GM12878 (cell line): ENCODE measurements around the gene CXCR1. TPM values are rescaled to one million over a fixed set of nuclear protein-coding genes. Genes with fewer than 3 reads are reported as not detected.
"Not testable (repeated sequence)": the region's sequence is repeated elsewhere in the genome, so short reads cannot be mapped to it uniquely, and the experiment has no call there.

Experiments used
- ATAC-seq: fragments of 200-7000 bp; cut with Tn5 transposase; 3 replicates; pipeline ENCODE4 v1.9.1; 2020; ENCODE audit warnings: mild to moderate bottlenecking, moderate library complexity
- BruUV-seq: library from RNA; stranded (reverse); fragments of 400-500 nt; replicated peaks from 2 replicates; lab custom pipeline; 2021; lab: Mats Ljungman, UMichigan
- CTCF ChIA-PET: fragments of 300-600 bp; sonication (Branson Sonifier 250); formaldehyde crosslinking; extraction: SDS; loops from one replicate; lab custom pipeline; 2021; ENCODE audit warnings: inconsistent platforms; lab: Yijun Ruan, JAX
- POLR2A ChIA-PET: fragments of 350-600 bp; formaldehyde crosslinking; extraction: SDS; loops from one replicate; lab custom pipeline; 2021; ENCODE audit warnings: inconsistent platforms; lab: Charles Lee
- RAD21 ChIA-PET: fragments of 300-600 bp; sonication (Branson Sonifier 250); formaldehyde crosslinking; loops from one replicate; lab custom pipeline; 2023; ENCODE audit warnings: antibody characterized with exemption; ENCODE audit not compliant: unreplicated experiment; lab: Charles Lee
- SMC1A ChIA-PET: fragments of 300-600 bp; sonication (Branson Sonifier 250); formaldehyde crosslinking; loops from one replicate; lab custom pipeline; 2023; ENCODE audit not compliant: unreplicated experiment, uncharacterized antibody; lab: Charles Lee
- DNase-seq: peaks from one replicate; pipeline ENCODE4 v3.0.0-alpha.2; 2011; ENCODE audit warnings: low read depth, low spot score
- FAIRE-seq: peaks from 3 replicates; lab custom pipeline; 2011; peaks lifted over from hg19 to GRCh38; lab: Jason Lieb, UNC
- H2AFZ ChIP-seq: 2 replicates; pipeline ENCODE4 v1.6.0; 2011; ENCODE audit warnings: low read depth, low read length, control low read depth; ENCODE audit not compliant: control insufficient read depth
- H3K27ac ChIP-seq: 2 replicates; pipeline ENCODE4 v1.5.1; 2011; ENCODE audit warnings: control low read depth; ENCODE audit not compliant: control insufficient read depth, insufficient read depth
- H3K27me3 ChIP-seq, 2 experiments: replicated peaks in 1 of 2; 2 replicates each; pipeline versions ENCODE4 v1.6.0 to v1.6.1; 2011; ENCODE audit warnings: low read length in 1 of 2; ENCODE audit not compliant: control insufficient read depth in 2 of 2, insufficient read depth in 2 of 2
- H3K36me3 ChIP-seq, 2 experiments: 2 replicates each; pipeline ENCODE4 v1.5.1; 2011; ENCODE audit warnings: low read length in 1 of 2; ENCODE audit not compliant: control insufficient read depth in 2 of 2, insufficient read depth in 2 of 2
- H3K4me1 ChIP-seq: 2 replicates; pipeline ENCODE4 v1.6.1; 2011; ENCODE audit warnings: mild to moderate bottlenecking, low read length, moderate library complexity, mixed read lengths; ENCODE audit not compliant: control insufficient read depth, insufficient read depth
- H3K4me2 ChIP-seq: 2 replicates; pipeline ENCODE4 v1.6.0; 2011; ENCODE audit warnings: control low read depth; ENCODE audit not compliant: control insufficient read depth, insufficient read depth
- H3K4me3 ChIP-seq: fragments of 200-600 bp; sonication (generic); 2 replicates; pipeline ENCODE4 v1.5.1; 2016
- H3K79me2 ChIP-seq: 2 replicates; pipeline ENCODE4 v1.6.0; 2011; ENCODE audit warnings: low read length; ENCODE audit not compliant: control insufficient read depth, insufficient read depth
- H3K9ac ChIP-seq: 2 replicates; pipeline ENCODE4 v1.8.0; 2011; ENCODE audit warnings: low read length, control low read depth, mixed read lengths; ENCODE audit not compliant: control insufficient read depth, insufficient read depth
- H3K9me3 ChIP-seq: replicated peaks from 3 replicates; pipeline ENCODE4 v1.5.1; 2011; ENCODE audit warnings: mild to moderate bottlenecking, low read length; ENCODE audit not compliant: control insufficient read depth, insufficient read depth
- H4K20me1 ChIP-seq: 2 replicates; pipeline ENCODE4 v1.6.0; 2011; ENCODE audit not compliant: control insufficient read depth, insufficient read depth
- CREM ChIP-seq: IDR thresholded peaks from 2 replicates; pipeline ENCODE4 v1.6.1; 2014; ENCODE audit warnings: antibody characterized with exemption, low read depth
- HDAC6 ChIP-seq: fragments of 200-600 bp; sonication (generic); IDR thresholded peaks from one replicate; pipeline ENCODE4 v1.8.0; 2017; ENCODE audit warnings: antibody characterized with exemption; ENCODE audit not compliant: unreplicated experiment
- MTA2 ChIP-seq: fragments of 450-650 bp; IDR thresholded peaks from 2 replicates; pipeline ENCODE4 v1.6.1; 2016; ENCODE audit warnings: low read depth, mild to moderate bottlenecking, moderate library complexity
- TCF3 ChIP-seq: IDR thresholded peaks from 2 replicates; pipeline ENCODE4 v1.6.1; 2012; ENCODE audit warnings: low read depth, mild to moderate bottlenecking, low read length, borderline replicate concordance; ENCODE audit not compliant: insufficient read depth
- WGBS: methylation state at CpG from one replicate; pipeline ENCODE4 v1.1.6; 2016; ENCODE audit warnings: low lambda C conversion rate; ENCODE audit not compliant: insufficient replicate concordance, insufficient coverage; ENCODE audit errors: missing lambda C conversion rate; 5-methylcytosine and 5-hydroxymethylcytosine counted together
- in situ Hi-C: fragments of 300-500 bp; cut with MboI; formaldehyde crosslinking; loops from 9 replicates; pipeline ENCODE4 v1.14.3; 2018; ENCODE audit warnings: mixed read lengths
- intact Hi-C: fragments of 100-400 bp; cut with micrococcal nuclease; formaldehyde crosslinking; loops from one replicate; pipeline ENCODE4 v1.14.2; 2022; ENCODE audit not compliant: unreplicated experiment
- polyA plus RNA-seq, 11 experiments: library from polyadenylated mRNA; depleted of rRNA in 4 of 11; unstranded in 6 of 11; stranded (reverse) in 5 of 11; fragments of >200 nt; fragmentation: Nextera tagmentation in 4 of 11; fragmentation: Illumina TruSeq in 1 of 11; extraction: Ambion mirVana in 4 of 11; extraction: Trizol in 1 of 11; gene quantifications; 1 replicate in 1 of 11; 2 replicates in 10 of 11; pipeline versions ENCODE4 v1.2.1 to v1.2.3, GENCODE V29; 2011 to 2016; ENCODE audit warnings: inconsistent platforms in 2 of 11, missing spikeins in 2 of 11, low read depth in 1 of 11
- total RNA-seq, 4 experiments: library from RNA; depleted of rRNA in 3 of 4; stranded (reverse); fragments of >200 nt in 3 of 4; fragmentation: Illumina TruSeq in 1 of 4; extraction: Trizol in 1 of 4; gene quantifications; 2 replicates each; pipeline versions ENCODE4 v1.2.1 to v1.2.3, GENCODE V29; 2013 to 2021

The CXCR1 gene
- total and polyA plus RNA-seq, 10 of the 15 experiments (the other 5 are each of a cell fraction or from before 2014, with no cell fraction given), result not detected

DNA sequence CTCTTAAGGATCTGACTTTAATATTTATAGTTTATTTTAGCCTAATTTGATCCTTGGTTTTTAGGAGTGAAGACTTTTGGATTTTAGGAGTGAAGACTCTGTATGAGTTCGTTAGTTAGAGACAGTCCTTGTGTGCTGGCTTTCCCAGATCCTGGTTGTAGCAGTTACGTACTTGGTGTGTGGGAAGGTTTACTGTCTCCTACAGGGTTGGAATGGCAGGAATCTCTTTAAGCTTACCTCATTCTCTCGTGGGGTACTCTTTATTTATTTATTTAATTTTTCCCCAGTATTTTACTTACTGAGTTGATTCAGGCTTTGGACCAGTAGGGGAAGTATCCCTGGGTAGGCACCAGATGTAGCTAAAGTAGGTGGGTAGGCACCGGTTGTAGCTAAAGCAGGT is 42.8 kb downstream of the CXCR1 start (continued):
- TF ChIP-seq TCF3 (no peak), MTA2 (no peak), HDAC6 (no peak), CREM (no peak)

DNA sequence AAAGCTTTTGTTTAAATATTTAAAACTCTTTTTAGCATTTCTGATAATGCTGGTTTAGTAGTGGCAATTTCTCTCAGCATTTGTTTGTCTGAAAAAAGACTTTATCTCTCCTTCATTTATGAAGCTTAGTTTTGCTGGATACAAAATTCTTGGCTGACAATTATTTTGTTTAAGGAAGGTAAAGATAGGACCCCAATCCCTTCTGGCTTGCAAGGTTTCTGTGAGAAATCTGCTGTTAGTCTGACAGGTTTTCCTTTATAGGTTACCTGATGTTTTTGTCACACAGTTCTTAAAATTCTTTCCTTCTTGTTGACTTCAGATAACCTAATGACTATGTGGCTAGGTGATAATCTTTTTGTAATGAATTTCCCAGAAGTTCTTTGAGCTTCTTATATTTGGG is 44.5 kb downstream of the CXCR1 start:
- H3K4me3 ChIP-seq, H2AFZ ChIP-seq, RAD21 ChIA-PET, BruUV-seq, H3K27ac ChIP-seq, FAIRE-seq, H3K9ac ChIP-seq, DNase-seq, POLR2A ChIA-PET, H3K9me3 ChIP-seq, in situ Hi-C loops, ATAC-seq, H3K4me2 ChIP-seq, intact Hi-C loops, H3K27me3 ChIP-seq, H3K4me1 ChIP-seq, H4K20me1 ChIP-seq, SMC1A ChIA-PET, H3K79me2 ChIP-seq, H3K36me3 ChIP-seq: not testable (repeated sequence)
- CTCF ChIA-PET, result interaction anchor here (0.8 kb wide), 1 partner anchor 470 kb away, joined by 3 read pairs; no protein-coding TSS in a partner anchor

DNA sequence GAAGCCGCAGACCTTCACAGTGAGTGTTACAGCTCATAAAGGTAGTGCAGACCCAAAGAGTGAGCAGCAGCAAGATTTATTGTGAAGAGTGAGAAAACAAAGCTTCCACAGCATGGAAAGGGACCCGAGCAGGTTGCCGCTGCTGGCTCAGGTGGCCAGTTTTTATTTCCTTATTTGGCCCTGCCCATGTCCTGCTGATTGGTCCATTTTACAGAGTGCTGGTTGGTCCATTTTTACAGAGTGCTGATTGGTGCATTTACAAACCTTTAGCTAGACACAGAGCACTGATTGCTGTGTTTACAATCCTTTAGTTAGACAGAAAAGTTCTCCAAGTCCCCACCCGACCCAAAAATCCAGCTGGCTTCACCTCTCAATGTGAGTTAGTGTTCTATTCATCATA is 45.0 kb downstream of the CXCR1 start:
- ATAC-seq, intact Hi-C loops, H3K36me3 ChIP-seq, H3K27me3 ChIP-seq, POLR2A ChIA-PET, H3K4me1 ChIP-seq, BruUV-seq, H3K27ac ChIP-seq, H2AFZ ChIP-seq, FAIRE-seq, in situ Hi-C loops, H3K9ac ChIP-seq, H3K4me3 ChIP-seq, SMC1A ChIA-PET, H4K20me1 ChIP-seq, H3K4me2 ChIP-seq, H3K79me2 ChIP-seq, DNase-seq, RAD21 ChIA-PET, H3K9me3 ChIP-seq: not testable (repeated sequence)
- 44% methylated on average over 4 of the region's 4 CpGs for WGBS
- CTCF ChIA-PET, result interaction anchor here (0.6 kb wide), 1 partner anchor 1236 kb away, joined by 3 read pairs; no protein-coding TSS in a partner anchor

Other genes starting within 250 kb of the CXCR1 start
Only the 7 nearest of the 11 such genes appear.
- gene RUFY4, start 97.7 kb downstream of the CXCR1 start, total RNA-seq (2014; rRNA removed), result 0.65 and 1.2 TPM in 2 replicates
- 1.3 and 1.6 TPM in 2 replicates for gene RUFY4, start 97.7 kb downstream of the CXCR1 start, total RNA-seq (2014; rRNA removed; fragmentation: Illumina TruSeq; extraction: Trizol)
- 1.5 and 2.7 TPM in 2 replicates for gene RUFY4, start 97.7 kb downstream of the CXCR1 start, total RNA-seq (2021)
- gene RUFY4, start 97.7 kb downstream of the CXCR1 start, polyA plus RNA-seq (2011; rRNA removed), result 0.29 and 0.90 TPM in 2 replicates
- 0.91 and 0.92 TPM in 2 replicates for gene RUFY4, start 97.7 kb downstream of the CXCR1 start, polyA plus RNA-seq (2014; fragmentation: Illumina TruSeq; extraction: Trizol)
- under 1 TPM; 0.05 to 0.14 TPM for gene RUFY4, start 97.7 kb downstream of the CXCR1 start, polyA plus RNA-seq (2014; fragmentation: Nextera tagmentation; extraction: Ambion mirVana)
- 1.6 and 2.7 TPM in 2 replicates for gene RUFY4, start 97.7 kb downstream of the CXCR1 start, polyA plus RNA-seq (2014; rRNA removed)
- under 1 TPM; 0.23 to 0.32 TPM for gene RUFY4, start 97.7 kb downstream of the CXCR1 start, polyA plus RNA-seq (2016; fragmentation: Nextera tagmentation; extraction: Ambion mirVana)
- gene CXCR2, start 40.9 kb downstream of the CXCR1 start, total RNA-seq (2014; rRNA removed), result 0.06 and 0.11 TPM in 2 replicates
- gene CXCR2, start 40.9 kb downstream of the CXCR1 start, total RNA-seq (2014; rRNA removed; fragmentation: Illumina TruSeq; extraction: Trizol), result 0.09 TPM in 1 of 2 replicates, not detected in the other
- gene CXCR2, start 40.9 kb downstream of the CXCR1 start, total RNA-seq (2021), result 0.36 TPM in 1 of 2 replicates, not detected in the other
- 0.07 and 0.12 TPM in 2 replicates for gene CXCR2, start 40.9 kb downstream of the CXCR1 start, polyA plus RNA-seq (2011; rRNA removed)
- 0.21 TPM in 1 of 2 replicates, not detected in the other for gene CXCR2, start 40.9 kb downstream of the CXCR1 start, polyA plus RNA-seq (2014; fragmentation: Illumina TruSeq; extraction: Trizol)
- under 1 TPM; 0.04 to 0.27 TPM for gene CXCR2, start 40.9 kb downstream of the CXCR1 start, polyA plus RNA-seq (2014; fragmentation: Nextera tagmentation; extraction: Ambion mirVana)
- 0.08 and 0.31 TPM in 2 replicates for gene CXCR2, start 40.9 kb downstream of the CXCR1 start, polyA plus RNA-seq (2014; rRNA removed)
- gene CXCR2, start 40.9 kb downstream of the CXCR1 start, polyA plus RNA-seq (2016; fragmentation: Nextera tagmentation; extraction: Ambion mirVana), result under 1 TPM; 0.09 to 0.62 TPM
- gene ARPC2, start 50.2 kb upstream of the CXCR1 start, total RNA-seq (2014; rRNA removed), result 467 and 490 TPM in 2 replicates
- gene ARPC2, start 50.2 kb upstream of the CXCR1 start, total RNA-seq (2014; rRNA removed; fragmentation: Illumina TruSeq; extraction: Trizol), result 515 and 534 TPM in 2 replicates
- gene ARPC2, start 50.2 kb upstream of the CXCR1 start, total RNA-seq (2021), result 421 and 440 TPM in 2 replicates
- 816 and 944 TPM in 2 replicates for gene ARPC2, start 50.2 kb upstream of the CXCR1 start, polyA plus RNA-seq (2011; rRNA removed)
- 707 and 841 TPM in 2 replicates for gene ARPC2, start 50.2 kb upstream of the CXCR1 start, polyA plus RNA-seq (2014; fragmentation: Illumina TruSeq; extraction: Trizol)
- gene ARPC2, start 50.2 kb upstream of the CXCR1 start, polyA plus RNA-seq (2014; fragmentation: Nextera tagmentation; extraction: Ambion mirVana), result 100 to 1,000 TPM; 711 to 735 TPM
- 524 and 584 TPM in 2 replicates for gene ARPC2, start 50.2 kb upstream of the CXCR1 start, polyA plus RNA-seq (2014; rRNA removed)
- gene ARPC2, start 50.2 kb upstream of the CXCR1 start, polyA plus RNA-seq (2016; fragmentation: Nextera tagmentation; extraction: Ambion mirVana), result 100 to 1,000 TPM; 963 to 980 TPM
- gene GPBAR1, start 94.1 kb upstream of the CXCR1 start, total RNA-seq (2014; rRNA removed), result 0.17 TPM in 1 of 2 replicates, not detected in the other
- 0.09 TPM in 2 replicates for gene GPBAR1, start 94.1 kb upstream of the CXCR1 start, total RNA-seq (2014; rRNA removed; fragmentation: Illumina TruSeq; extraction: Trizol)
- gene GPBAR1, start 94.1 kb upstream of the CXCR1 start, total RNA-seq (2021), result 0.13 and 0.36 TPM in 2 replicates
- 0.03 TPM in 1 of 2 replicates, not detected in the other for gene GPBAR1, start 94.1 kb upstream of the CXCR1 start, polyA plus RNA-seq (2011; rRNA removed)
- gene GPBAR1, start 94.1 kb upstream of the CXCR1 start, polyA plus RNA-seq (2014; fragmentation: Illumina TruSeq; extraction: Trizol), result 0.07 and 0.10 TPM in 2 replicates
- not detected for gene GPBAR1, start 94.1 kb upstream of the CXCR1 start, polyA plus RNA-seq (2014; fragmentation: Nextera tagmentation; extraction: Ambion mirVana)
- gene GPBAR1, start 94.1 kb upstream of the CXCR1 start, polyA plus RNA-seq (2014; rRNA removed), result 0.22 and 0.24 TPM in 2 replicates
- gene GPBAR1, start 94.1 kb upstream of the CXCR1 start, polyA plus RNA-seq (2016; fragmentation: Nextera tagmentation; extraction: Ambion mirVana), result under 1 TPM in 1 of 2 experiments, not detected in 1; 0.11 TPM
- gene AAMP, start 103.2 kb upstream of the CXCR1 start, total RNA-seq (2014; rRNA removed), result 97.1 and 114 TPM in 2 replicates
- gene AAMP, start 103.2 kb upstream of the CXCR1 start, total RNA-seq (2014; rRNA removed; fragmentation: Illumina TruSeq; extraction: Trizol), result 70.6 and 71.7 TPM in 2 replicates
- 64.8 and 66.3 TPM in 2 replicates for gene AAMP, start 103.2 kb upstream of the CXCR1 start, total RNA-seq (2021)
- 33.2 and 50.7 TPM in 2 replicates for gene AAMP, start 103.2 kb upstream of the CXCR1 start, polyA plus RNA-seq (2011; rRNA removed)
- gene AAMP, start 103.2 kb upstream of the CXCR1 start, polyA plus RNA-seq (2014; fragmentation: Illumina TruSeq; extraction: Trizol), result 49.8 and 93.1 TPM in 2 replicates
- gene AAMP, start 103.2 kb upstream of the CXCR1 start, polyA plus RNA-seq (2014; fragmentation: Nextera tagmentation; extraction: Ambion mirVana), result 1 to 10 TPM; 4.4 to 5.5 TPM
- 95.4 and 104 TPM in 2 replicates for gene AAMP, start 103.2 kb upstream of the CXCR1 start, polyA plus RNA-seq (2014; rRNA removed)
- 100 to 1,000 TPM; 118 to 140 TPM for gene AAMP, start 103.2 kb upstream of the CXCR1 start, polyA plus RNA-seq (2016; fragmentation: Nextera tagmentation; extraction: Ambion mirVana)
- 41.9 and 42.3 TPM in 2 replicates for gene PNKD, start 103.6 kb upstream of the CXCR1 start, total RNA-seq (2014; rRNA removed)
- 27.2 and 28.5 TPM in 2 replicates for gene PNKD, start 103.6 kb upstream of the CXCR1 start, total RNA-seq (2014; rRNA removed; fragmentation: Illumina TruSeq; extraction: Trizol)
- gene PNKD, start 103.6 kb upstream of the CXCR1 start, total RNA-seq (2021), result 42.0 and 45.1 TPM in 2 replicates
- 26.3 and 54.9 TPM in 2 replicates for gene PNKD, start 103.6 kb upstream of the CXCR1 start, polyA plus RNA-seq (2011; rRNA removed)
- 15.8 and 41.6 TPM in 2 replicates for gene PNKD, start 103.6 kb upstream of the CXCR1 start, polyA plus RNA-seq (2014; fragmentation: Illumina TruSeq; extraction: Trizol)
- gene PNKD, start 103.6 kb upstream of the CXCR1 start, polyA plus RNA-seq (2014; fragmentation: Nextera tagmentation; extraction: Ambion mirVana), result 100 to 1,000 TPM in 1 of 2 experiments, 10 to 100 TPM in 1; 72.6 to 104 TPM
- 67.7 and 72.6 TPM in 2 replicates for gene PNKD, start 103.6 kb upstream of the CXCR1 start, polyA plus RNA-seq (2014; rRNA removed)
- 100 to 1,000 TPM in 1 of 2 experiments, 10 to 100 TPM in 1; 90.9 to 106 TPM for gene PNKD, start 103.6 kb upstream of the CXCR1 start, polyA plus RNA-seq (2016; fragmentation: Nextera tagmentation; extraction: Ambion mirVana)
- gene TMBIM1, start 125.5 kb upstream of the CXCR1 start, total RNA-seq (2014; rRNA removed), result 35.6 and 40.0 TPM in 2 replicates
- 16.8 and 17.0 TPM in 2 replicates for gene TMBIM1, start 125.5 kb upstream of the CXCR1 start, total RNA-seq (2014; rRNA removed; fragmentation: Illumina TruSeq; extraction: Trizol)
- gene TMBIM1, start 125.5 kb upstream of the CXCR1 start, total RNA-seq (2021), result 26.9 and 34.6 TPM in 2 replicates
- gene TMBIM1, start 125.5 kb upstream of the CXCR1 start, polyA plus RNA-seq (2011; rRNA removed), result 23.5 and 38.3 TPM in 2 replicates
- 26.5 and 27.0 TPM in 2 replicates for gene TMBIM1, start 125.5 kb upstream of the CXCR1 start, polyA plus RNA-seq (2014; fragmentation: Illumina TruSeq; extraction: Trizol)
- 10 to 100 TPM in 1 of 2 experiments, 1 to 10 TPM in 1; 6.1 to 11.7 TPM for gene TMBIM1, start 125.5 kb upstream of the CXCR1 start, polyA plus RNA-seq (2014; fragmentation: Nextera tagmentation; extraction: Ambion mirVana)
- gene TMBIM1, start 125.5 kb upstream of the CXCR1 start, polyA plus RNA-seq (2014; rRNA removed), result 15.7 and 23.3 TPM in 2 replicates
- gene TMBIM1, start 125.5 kb upstream of the CXCR1 start, polyA plus RNA-seq (2016; fragmentation: Nextera tagmentation; extraction: Ambion mirVana), result 10 to 100 TPM; 25.4 to 30.6 TPM